SW480 (cell line): Measurements from ENCODE around the gene CLEC2L.
"Not testable (repeated sequence)": the region's sequence is repeated elsewhere in the genome, so short reads cannot be mapped to it uniquely, and the experiment has no call there.

ENCODE experiments used
- DNase-seq: peaks from one replicate; pipeline ENCODE4 v3.0.0-alpha.2; 2016; ENCODE audit warnings: low spot score

Gene CLEC2L

GRCh38 chr7:139523968-139524815 lies 707 bp downstream of the CLEC2L start:
- no peak for DNase-seq

GRCh38 chr7:139525239-139525638 lies 1.8 kb downstream of the CLEC2L start:
- no peak for DNase-seq

DNA sequence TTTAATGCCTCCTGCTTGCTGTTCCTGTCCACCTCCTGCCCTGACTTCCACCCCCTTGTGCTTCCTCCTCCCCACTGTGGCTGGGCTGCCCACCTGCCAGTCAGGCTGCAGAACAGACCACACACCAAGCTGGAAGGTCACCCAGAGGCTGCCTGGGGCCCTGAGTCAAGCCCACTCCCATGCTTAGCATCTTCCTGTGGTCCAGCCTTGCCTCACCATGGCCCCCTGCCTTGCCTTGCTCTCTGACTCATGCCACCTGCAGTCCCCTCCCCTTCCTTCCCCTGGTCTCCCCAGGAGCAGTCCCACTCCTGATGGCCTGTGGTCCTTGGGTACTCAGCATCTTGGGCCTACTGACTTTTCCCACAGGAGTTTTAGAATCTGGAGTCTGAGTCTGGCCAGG lies 2.3 kb downstream of the CLEC2L start:
- DNase-seq = no peak

GRCh38 chr7:139526578-139527544 lies 3.4 kb downstream of the CLEC2L start:
- no peak for DNase-seq

GRCh38 chr7:139531094-139531493 lies 7.6 kb downstream of the CLEC2L start:
- DNase-seq = no peak

- DNase-seq = no peak
Observed at GRCh38 chr7:139532636-139533155, 9.2 kb downstream of the CLEC2L start.

DNA sequence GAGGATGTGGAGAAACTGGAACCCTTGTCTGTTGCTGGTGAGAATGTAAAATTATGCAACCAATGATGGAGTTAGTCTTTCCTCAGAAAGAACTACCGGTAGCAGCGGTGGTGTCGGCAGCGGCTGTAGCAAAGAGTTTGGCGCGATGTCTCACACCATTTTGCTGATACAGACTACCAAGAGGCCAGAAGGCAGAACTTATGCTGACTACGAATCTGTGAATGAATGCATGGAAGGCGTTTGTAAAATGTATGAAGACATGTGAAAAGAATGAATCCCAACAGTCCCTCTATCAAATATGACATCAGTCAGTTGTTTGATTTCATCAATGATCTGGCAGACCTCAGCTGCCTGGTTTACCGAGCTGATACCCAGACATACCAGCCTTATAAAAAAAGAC lies 10.6 kb downstream of the CLEC2L start:
- DNase-seq = no peak

- no peak for DNase-seq
Observed at GRCh38 chr7:139534966-139535651, 11.6 kb downstream of the CLEC2L start.

GRCh38 chr7:139536152-139536551 lies 12.7 kb downstream of the CLEC2L start:
- no peak for DNase-seq

GRCh38 chr7:139538881-139539635 lies 15.6 kb downstream of the CLEC2L start:
- DNase-seq = no peak

DNA sequence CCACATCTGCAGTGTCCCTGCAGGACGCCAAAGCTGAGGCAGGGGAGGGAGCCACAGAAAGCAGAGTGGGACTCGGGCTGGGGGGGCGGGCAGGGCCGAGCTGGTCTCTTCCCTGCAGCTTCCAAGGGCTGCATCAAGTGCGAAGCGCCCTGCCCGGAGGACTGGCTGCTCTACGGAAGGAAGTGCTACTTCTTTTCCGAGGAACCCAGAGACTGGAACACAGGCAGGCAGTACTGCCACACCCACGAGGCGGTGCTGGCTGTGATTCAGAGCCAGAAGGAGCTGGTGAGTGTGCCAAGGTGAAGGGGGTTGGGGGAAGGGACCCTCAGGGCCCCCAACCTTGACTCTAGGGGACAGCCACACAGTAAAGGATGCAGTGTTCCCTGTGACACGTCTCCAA lies 16.7 kb downstream of the CLEC2L start:
- no peak for DNase-seq

- DNase-seq = no peak
Observed at GRCh38 chr7:139541600-139542307, 18.3 kb downstream of the CLEC2L start.

DNA sequence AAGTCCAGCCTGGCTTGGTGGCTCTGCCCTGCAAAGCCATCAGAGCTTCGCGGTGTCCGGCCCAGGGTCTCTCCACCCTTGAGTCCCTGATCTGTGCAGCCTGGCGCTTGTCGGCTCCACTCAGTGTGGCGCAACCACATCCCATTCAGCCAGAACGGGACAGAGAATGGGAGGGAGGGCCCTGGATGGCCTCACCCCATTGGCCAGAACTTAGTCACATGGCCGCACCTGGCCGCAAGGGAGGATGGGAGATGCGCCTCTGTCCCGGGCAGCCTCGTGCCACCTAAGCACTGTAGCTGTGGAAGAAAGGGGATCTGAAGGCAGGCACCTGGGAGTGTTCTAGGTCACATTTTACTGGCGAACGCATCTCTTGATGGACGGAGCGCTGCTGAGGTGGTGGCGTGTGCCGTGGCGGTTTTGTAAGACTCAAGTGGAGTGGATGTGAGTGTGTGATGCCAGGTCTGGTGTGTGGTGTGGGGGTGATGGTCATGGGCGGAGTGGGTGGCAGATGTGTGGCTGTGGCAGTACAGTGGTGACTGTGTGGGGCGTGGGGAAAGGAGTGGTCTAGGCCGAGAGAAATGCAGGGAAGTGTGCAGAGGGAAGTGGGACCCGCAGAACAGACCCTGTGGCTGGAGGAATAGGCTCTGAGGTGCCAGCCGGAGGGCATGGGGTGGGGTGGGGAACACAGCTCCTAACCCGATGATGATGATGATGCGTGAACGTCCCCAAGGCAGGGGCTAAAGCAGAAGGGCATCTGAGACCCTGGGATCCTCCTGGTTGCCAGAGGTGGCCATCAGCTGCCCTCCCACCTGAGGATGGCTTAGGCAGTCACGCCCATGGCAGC lies 19.0 kb downstream of the CLEC2L start:
- no peak for DNase-seq

- DNase-seq = no peak
Observed at GRCh38 chr7:139543801-139544603, 20.5 kb downstream of the CLEC2L start.

GRCh38 chr7:139544645-139545044 lies 21.2 kb downstream of the CLEC2L start:
- no peak for DNase-seq

- no peak for DNase-seq
Observed at GRCh38 chr7:139548302-139549028, 25.0 kb downstream of the CLEC2L start.

DNA sequence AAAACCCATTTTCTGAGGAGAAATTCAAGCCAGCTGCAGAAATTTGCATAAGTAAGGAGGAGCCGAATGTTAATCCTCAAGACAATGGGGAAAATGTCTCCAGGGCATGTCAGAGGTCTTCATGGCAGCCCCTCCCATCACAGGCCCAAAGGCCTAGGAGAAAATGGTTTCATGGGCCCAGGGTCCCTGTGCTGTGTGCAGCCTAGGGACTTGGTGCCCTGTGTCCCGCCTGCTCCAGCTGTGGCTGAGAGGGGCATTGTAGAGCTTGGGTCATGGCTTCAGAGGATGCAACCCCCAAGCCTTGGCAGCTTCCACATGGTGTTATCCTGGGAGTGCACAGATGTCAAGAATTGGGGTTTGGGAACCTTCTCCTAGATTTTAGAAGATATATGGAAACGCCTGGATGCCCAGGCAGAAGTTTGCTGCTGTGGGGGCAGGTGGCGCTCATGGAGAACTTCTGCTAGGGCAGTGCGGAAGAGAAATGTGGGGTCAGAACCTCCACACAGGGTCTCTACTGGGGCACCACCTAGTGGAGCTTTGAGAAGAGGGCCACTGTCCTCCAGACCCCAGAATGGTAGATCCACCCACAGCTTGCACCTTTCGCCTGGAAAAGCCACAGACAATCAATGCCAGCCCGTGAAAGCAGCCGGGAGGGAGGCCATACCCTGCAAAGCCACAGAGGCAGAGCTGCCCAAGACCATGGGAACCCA lies 30.7 kb downstream of the CLEC2L start:
- DNase-seq = not testable (repeated sequence)
